Activated CD8-positive, alpha-beta T cell treated with anti-CD3 and anti-CD28 coated beads for 36 hours (primary cell): ENCODE results near the gene CDKAL1. TPM values are rescaled to one million over a fixed set of nuclear protein-coding genes. Genes with fewer than 3 reads are reported as not detected.

Experiments used
- ATAC-seq: fragments of 200-7000 bp; cut with Tn5 transposase; one replicate; pipeline ENCODE4 v1.10.0; 2021; ENCODE audit warnings: mild to moderate bottlenecking, moderate library complexity
- CTCF ChIA-PET: fragments of 350-600 bp; sonication (Branson Sonifier 250); formaldehyde crosslinking; loops from one replicate; lab custom pipeline; 2021; ENCODE audit warnings: antibody characterized with exemption; lab: Charles Lee
- POLR2A ChIA-PET: fragments of 350-600 bp; sonication (Branson Sonifier 250); formaldehyde crosslinking; loops from one replicate; lab custom pipeline; 2021; ENCODE audit warnings: antibody characterized with exemption; lab: Charles Lee
- DNase-seq: peaks from one replicate; pipeline ENCODE4 v3.0.0-alpha.2; 2020
- H3K27ac Mint-ChIP-seq: one replicate; pipeline ENCODE4 v1.8.0; 2021; ENCODE audit warnings: mild to moderate bottlenecking, mixed read lengths
- H3K27me3 Mint-ChIP-seq: one replicate; pipeline ENCODE4 v1.8.0; 2021; ENCODE audit warnings: mixed read lengths
- H3K36me3 Mint-ChIP-seq: one replicate; pipeline ENCODE4 v1.8.0; 2021; ENCODE audit warnings: low read depth, mixed read lengths
- H3K4me1 Mint-ChIP-seq: one replicate; pipeline ENCODE4 v1.8.0; 2021; ENCODE audit warnings: low read depth, mixed read lengths
- H3K4me3 Mint-ChIP-seq: one replicate; pipeline ENCODE4 v1.8.0; 2021; ENCODE audit warnings: mild to moderate bottlenecking, moderate library complexity, mixed read lengths
- H3K9me3 Mint-ChIP-seq: one replicate; pipeline ENCODE4 v1.8.0; 2021; ENCODE audit warnings: mixed read lengths
- intact Hi-C: fragments of 100-400 bp; cut with micrococcal nuclease; formaldehyde crosslinking; loops from one replicate; pipeline ENCODE4 v1.10.0; 2022
- total RNA-seq, 2 experiments: library from RNA; stranded (reverse); gene quantifications; one replicate each; pipeline ENCODE4 v1.2.3, GENCODE V29; 2021
- TF ChIP-seq, protein P1 (sequence below): fragments of 200-600 bp; IDR thresholded peaks from one replicate; pipeline ENCODE4 v1.8.0; 2022; ENCODE audit warnings: antibody characterized with exemption, mild to moderate bottlenecking

Gene CDKAL1
- total RNA-seq, 2 experiments from 2014 or later, result 21.6 to 23.6 TPM

DNA sequence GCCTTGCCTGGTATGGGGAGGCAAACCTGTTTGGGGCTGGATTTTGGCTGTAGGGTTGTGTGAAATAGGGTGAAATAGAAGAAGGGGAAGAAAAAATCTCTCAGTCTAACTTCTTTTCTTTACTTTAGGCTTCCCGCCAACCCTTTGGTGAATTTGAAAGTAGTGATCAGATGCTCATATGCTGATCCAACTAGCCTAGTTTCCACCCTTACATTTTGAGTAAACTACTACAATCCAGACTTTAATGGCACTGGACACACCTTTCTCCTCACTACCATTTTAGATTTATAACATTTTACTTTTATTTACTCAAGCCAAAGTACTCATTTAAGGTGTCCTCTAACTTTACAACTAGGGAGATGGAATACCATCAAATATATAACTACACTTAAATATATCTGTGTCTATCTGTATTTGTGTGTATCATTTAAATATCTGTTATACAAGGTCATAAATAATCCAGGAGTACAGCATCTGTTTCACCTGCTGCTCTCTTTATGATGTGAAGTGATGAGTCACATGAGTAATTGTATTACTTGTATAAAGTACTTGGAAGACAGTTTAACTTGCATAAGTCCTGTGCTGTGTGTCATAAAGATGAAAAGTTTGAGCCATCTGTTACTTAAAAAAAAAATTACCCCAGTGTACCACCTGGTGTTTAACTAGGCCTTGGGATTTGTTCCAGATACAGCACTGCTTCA lies 172.1 kb downstream of the CDKAL1 start:
- Mint-ChIP-seq H3K27ac (no peak overlapping the region), H3K4me1 (peaks cover 66% of the 10 kb centered on the region), H3K36me3 (no peaks in the 10 kb centered on the region), H3K27me3 (no peaks in the 10 kb centered on the region), H3K4me3 (no peak overlapping the region), H3K9me3 (no peaks in the 10 kb centered on the region)
- ChIA-PET POLR2A (no interaction called here), CTCF (no interaction called here)
- DNase-seq (no peak), ATAC-seq (peak; percentile 60)
- intact Hi-C loops, result no loop called here
- TF ChIP-seq, protein P1, sequence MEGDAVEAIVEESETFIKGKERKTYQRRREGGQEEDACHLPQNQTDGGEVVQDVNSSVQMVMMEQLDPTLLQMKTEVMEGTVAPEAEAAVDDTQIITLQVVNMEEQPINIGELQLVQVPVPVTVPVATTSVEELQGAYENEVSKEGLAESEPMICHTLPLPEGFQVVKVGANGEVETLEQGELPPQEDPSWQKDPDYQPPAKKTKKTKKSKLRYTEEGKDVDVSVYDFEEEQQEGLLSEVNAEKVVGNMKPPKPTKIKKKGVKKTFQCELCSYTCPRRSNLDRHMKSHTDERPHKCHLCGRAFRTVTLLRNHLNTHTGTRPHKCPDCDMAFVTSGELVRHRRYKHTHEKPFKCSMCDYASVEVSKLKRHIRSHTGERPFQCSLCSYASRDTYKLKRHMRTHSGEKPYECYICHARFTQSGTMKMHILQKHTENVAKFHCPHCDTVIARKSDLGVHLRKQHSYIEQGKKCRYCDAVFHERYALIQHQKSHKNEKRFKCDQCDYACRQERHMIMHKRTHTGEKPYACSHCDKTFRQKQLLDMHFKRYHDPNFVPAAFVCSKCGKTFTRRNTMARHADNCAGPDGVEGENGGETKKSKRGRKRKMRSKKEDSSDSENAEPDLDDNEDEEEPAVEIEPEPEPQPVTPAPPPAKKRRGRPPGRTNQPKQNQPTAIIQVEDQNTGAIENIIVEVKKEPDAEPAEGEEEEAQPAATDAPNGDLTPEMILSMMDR, result no peak

DNA sequence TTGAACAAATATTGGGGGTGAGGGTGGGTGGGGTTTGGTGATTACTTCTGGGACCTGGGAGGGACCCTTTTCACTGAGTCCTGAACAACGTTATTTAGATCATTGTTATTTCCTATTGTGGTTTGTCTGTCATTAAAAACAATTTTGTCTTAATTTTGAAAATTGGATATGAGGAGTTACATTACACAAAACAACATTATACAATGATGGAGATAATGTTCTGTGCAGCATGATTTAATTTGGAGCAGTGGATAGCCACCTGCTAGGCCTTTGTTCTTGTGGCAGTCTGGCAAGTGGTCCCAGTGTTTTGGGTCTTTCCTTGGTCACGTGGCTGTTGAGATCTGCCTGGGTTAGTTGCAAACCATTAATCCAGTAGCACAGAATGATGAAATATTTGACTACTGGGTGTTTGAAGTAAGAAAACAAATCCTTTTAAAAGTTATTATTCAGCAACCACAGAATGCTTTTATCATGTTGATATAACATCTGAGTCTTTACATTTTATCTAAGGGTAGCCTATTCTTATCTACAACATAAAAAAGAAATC lies 172.8 kb downstream of the CDKAL1 start:
- H3K27me3 Mint-ChIP-seq, result no peaks in the 10 kb centered on the region
- H3K9me3 Mint-ChIP-seq, result no peaks in the 10 kb centered on the region
- no peak for DNase-seq
- intact Hi-C loops, result no loop called here
- POLR2A ChIA-PET, result no interaction called here
- H3K4me3 Mint-ChIP-seq, result no peak overlapping the region
- peaks cover 2% of the 10 kb centered on the region for H3K36me3 Mint-ChIP-seq
- CTCF ChIA-PET, result no interaction called here
- no peak overlapping the region for H3K27ac Mint-ChIP-seq
- no peak for ATAC-seq
- H3K4me1 Mint-ChIP-seq, result peaks cover 68% of the 10 kb centered on the region
- TF ChIP-seq, protein P1, result no peak

DNA sequence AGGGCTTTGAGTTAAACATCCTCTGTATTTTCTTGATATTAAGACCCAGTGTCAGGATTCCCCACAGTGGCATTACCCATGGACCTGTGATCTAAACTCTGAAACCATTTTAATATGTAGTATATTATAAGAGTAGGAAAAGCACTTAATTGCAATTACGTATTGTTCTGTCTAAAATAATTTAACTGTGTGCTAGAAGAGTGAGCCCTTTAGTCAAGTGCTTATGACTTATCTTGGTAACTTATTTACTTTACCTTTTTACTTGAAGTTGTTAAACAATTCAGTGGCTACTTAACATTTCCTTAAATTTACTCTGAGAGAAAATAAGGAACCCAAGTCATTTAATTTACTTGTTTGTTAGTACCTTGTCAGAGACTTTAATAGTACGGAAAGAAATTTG lies 173.6 kb downstream of the CDKAL1 start:
- CTCF ChIA-PET, result no interaction called here
- POLR2A ChIA-PET, result no interaction called here
- no peak overlapping the region for H3K27ac Mint-ChIP-seq
- no peak overlapping the region for H3K4me3 Mint-ChIP-seq
- intact Hi-C loops, result no loop called here
- H3K4me1 Mint-ChIP-seq, result peaks cover 64% of the 10 kb centered on the region
- TF ChIP-seq, protein P1, result no peak
- H3K36me3 Mint-ChIP-seq, result peaks cover 6% of the 10 kb centered on the region
- no peaks in the 10 kb centered on the region for H3K27me3 Mint-ChIP-seq
- no peak for ATAC-seq
- H3K9me3 Mint-ChIP-seq, result no peaks in the 10 kb centered on the region
- DNase-seq, result no peak

DNA sequence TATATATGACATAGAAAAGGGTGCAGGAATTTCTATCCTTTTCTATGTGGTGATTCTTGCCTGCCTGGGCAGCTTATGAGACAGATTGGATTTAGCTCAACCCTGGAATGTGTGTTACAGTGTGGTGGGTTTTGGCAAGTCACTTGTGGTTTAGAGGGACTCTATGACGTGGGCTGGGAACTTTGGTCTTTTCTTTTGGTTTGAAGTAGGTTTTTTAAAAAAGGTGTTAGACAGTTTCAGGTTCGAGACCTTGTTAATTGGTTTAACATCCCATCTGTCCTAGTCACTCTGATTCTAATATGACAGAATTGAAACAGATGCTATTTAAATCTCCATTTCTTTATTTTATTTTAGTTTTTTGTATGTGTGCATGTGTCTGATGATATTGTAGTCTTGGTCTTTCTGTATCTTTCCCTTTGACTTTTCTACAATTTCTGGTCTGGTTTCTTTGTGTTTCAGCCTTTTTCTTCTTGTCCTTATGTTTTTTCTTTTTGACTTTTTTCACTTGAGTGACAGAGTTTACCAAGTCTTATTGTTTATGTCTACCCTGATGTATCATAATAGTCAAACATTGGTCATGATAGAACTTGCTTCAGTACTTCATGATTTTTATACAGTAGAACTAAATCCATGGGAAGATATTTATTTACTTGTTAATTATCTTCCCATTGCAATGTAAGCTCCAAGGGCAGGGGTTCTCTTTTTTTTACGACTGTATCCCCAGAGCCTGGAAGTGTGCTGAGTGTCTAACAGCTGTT lies 174.3 kb downstream of the CDKAL1 start:
- DNase-seq (peak; percentile 72), ATAC-seq (peak; percentile 79)
- TF ChIP-seq, protein P1, result no peak
- intact Hi-C loops, result no loop called here
- Mint-ChIP-seq H3K4me1 (peaks cover 62% of the 10 kb centered on the region), H3K27ac (peak overlapping the region; percentile 43), H3K36me3 (peaks cover 6% of the 10 kb centered on the region), H3K9me3 (no peaks in the 10 kb centered on the region), H3K27me3 (no peaks in the 10 kb centered on the region), H3K4me3 (no peak overlapping the region)
- ChIA-PET POLR2A (interaction anchor here (0.5 kb wide), 1 partner anchor 92 kb away, joined by 5 read pairs; no protein-coding TSS in a partner anchor), CTCF (interaction anchor here (1.9 kb wide), 1 partner anchor 880 kb away, joined by 4 read pairs; no protein-coding TSS in a partner anchor)
